Heart right ventricle (tissue), 16 donors: ENCODE results near the gene ZNF221. TPM values are rescaled to one million over a fixed set of nuclear protein-coding genes. Genes with fewer than 3 reads are reported as not detected.

Experiments used
- ATAC-seq, 8 donors: fragments of 200-7000 bp; cut with Tn5 transposase; one replicate each; pipeline ENCODE4 v1.9.1; 2020; ENCODE audit warnings: mild to moderate bottlenecking in 8 of 8, moderate library complexity in 8 of 8, moderate number of reproducible peaks in 1 of 8
- DNase-seq, 2 donors: peaks; one replicate each; pipeline ENCODE4 v3.0.0-alpha.2; 2020
- H3K27ac ChIP-seq, 10 donors: fragments of 200-600 bp; sonication (generic) in 2 of 10; one replicate each; pipeline versions ENCODE4 v1.5.0 to v1.8.0; 2020 to 2022; ENCODE audit warnings: mild to moderate bottlenecking in 3 of 10
- H3K27me3 ChIP-seq, 7 donors: fragments of 200-600 bp; one replicate each; pipeline ENCODE4 v1.8.0; 2021 to 2022; ENCODE audit warnings: mild to moderate bottlenecking in 2 of 7
- H3K36me3 ChIP-seq, 9 donors: fragments of 200-600 bp; sonication (generic) in 1 of 9; one replicate each; pipeline versions ENCODE4 v1.5.0 to v1.8.0; 2020 to 2022; ENCODE audit warnings: mild to moderate bottlenecking in 2 of 9
- H3K4me1 ChIP-seq, 9 donors: fragments of 200-600 bp; sonication (generic) in 1 of 9; one replicate each; pipeline versions ENCODE4 v1.5.0 to v1.8.0; 2020 to 2022; ENCODE audit warnings: mild to moderate bottlenecking in 4 of 9
- H3K4me3 ChIP-seq, 10 donors: fragments of 200-600 bp; sonication (generic) in 2 of 10; one replicate each; pipeline versions ENCODE4 v1.5.0 to v1.8.0; 2020 to 2022; ENCODE audit warnings: mild to moderate bottlenecking in 7 of 10, moderate library complexity in 2 of 10
- H3K9me3 ChIP-seq, 11 donors: fragments of 200-600 bp in 10 of 11; sonication (generic) in 2 of 11; one replicate each; pipeline versions ENCODE4 v1.5.0 to v1.8.0; 2013 to 2022; ENCODE audit warnings: mild to moderate bottlenecking in 2 of 11, control low read depth in 1 of 11, moderate library complexity in 1 of 11
- CTCF ChIP-seq, 9 donors: fragments of 200-600 bp; sonication (generic) in 2 of 9; IDR thresholded peaks; one replicate each; pipeline versions ENCODE4 v1.5.0 to v1.8.0; 2021 to 2022; ENCODE audit warnings: antibody characterized with exemption in 9 of 9, mild to moderate bottlenecking in 5 of 9, moderate library complexity in 1 of 9
- WGBS, 2 donors: extraction: QIAGEN DNeasy Blood & Tissue Kit; methylation state at CpG; one replicate each; pipeline ENCODE4 v1.1.7; 2013; ENCODE audit warnings: inconsistent platforms in 1 of 2; 5-methylcytosine and 5-hydroxymethylcytosine counted together
- intact Hi-C, 10 donors: fragments of 100-400 bp; cut with DNase I; formaldehyde crosslinking; loops; one replicate each; pipeline versions ENCODE4 v1.11.1 to v1.14.2; 2022
- polyA plus RNA-seq, 2 donors: library from polyadenylated mRNA; stranded (reverse); fragments of 200-250 nt; gene quantifications; one replicate each; pipeline ENCODE4 v1.2.3, GENCODE V29; 2013
- total RNA-seq, 10 donors: library from RNA; stranded (reverse); fragmentation: NEBNext Ultra II Directional in 3 of 10; extraction: Animal tissue kit (Norgen Biotek cat#: 25700) in 3 of 10; gene quantifications; one replicate each; pipeline versions ENCODE4 v1.2.1 to v1.2.4, GENCODE V29; 2021 to 2023
- donor health status: Arrhythmogenic right ventricular cardiomyopathy.
- donor health status: ischemic (EF 13 %, LVEDD 7.1; RV severe dilation, severe dysfunction).
- donor health status: healthy with polysubstance abuse.
- donor health status: DM: no; HTN: yes; CAD: no.
- donor health status: DM: no; HTN: no; CAD: no.
- donor health status: ischemic (EF 25% LVEDD 6.9; RV normal size, moderate dysfunction).
- donor health status: ischemic (EF 25% LVEDD 5.7; RV mildly dilated, moderate dysfunction).
- donor health status: healthy.
- donor health status: DM: yes; HTN: yes; CAD: no.
- donor health status: Ischemic cardiomyopathy.
- donor health status: ischemic (EF 35%, LVEDD 5.7; RV mildly dilated, moderate dysfunction).
- donor health status: nonischemic (EF 11% LVEDD 7.7; RV severe dilation, severe dysfunction).
- donor health status: DM: yes; HTN: yes; CAD: no.
- donor health status: PGD.
- donor health status: ischemic (EF 29% LVEDD 5.4; RV normal size, mild dysfunction).
- donor health status: nonischemic (EF 23%, LVEDD 6.1; RV moderate dilation, normal function).

The ZNF221 gene
- total and polyA plus RNA-seq, 12 donors: 1.1 to 6.7 (median 4.9) TPM

- TF ChIP-seq CTCF (IDR thresholded peaks at IDR 0.05): no peak
- Histone ChIP-seq H3K27ac (peak overlapping the region in 9 of 10 donors; percentile 64 to 88 (median 78)), H3K9me3 (peaks cover 0 to 59% (median 4%) of the 10 kb centered on the region in 11 donors), H3K4me3 (peak overlapping the region; percentile 42 to 94 (median 80)), H3K4me1 (peaks cover 0 to 31% (median 17%) of the 10 kb centered on the region in 9 donors), H3K36me3 (peaks cover 0 to 31% (median 19%) of the 10 kb centered on the region in 9 donors), H3K27me3 (no peaks in the 10 kb centered on the region)
- intact Hi-C loops: loop anchor here in 7 of 10 donors (2.0 to 10.0 kb wide), 8 partner anchors 19 to 351 kb away; partner anchors contain the start of genes ZNF222 (in 2 of the 7), ZNF224 (in 2 of the 7), ZNF225 (in 2 of the 7) and ZNF112 (in 1 of the 7)
- 2 to 3% methylated on average over 15 of the region's 15 CpGs for WGBS, 2 donors
- peak; percentile 2 to 51 (median 29) for ATAC-seq
- peak in 1 of 2 donors; percentile 15 for DNase-seq
Measured at GRCh38 chr19:44003461-44004009, 52.5 kb downstream of the ZNF221 start.

GRCh38 chr19:44005973-44006372 is 54.9 kb downstream of the ZNF221 start:
- no peak overlapping the region for H3K4me3 ChIP-seq
- no peak overlapping the region for H3K27ac ChIP-seq
- 92 to 96% methylated on average over 1 of the region's 1 CpG for WGBS, 2 donors
- intact Hi-C loops: loop anchor here in 3 of 10 donors (10.0 kb wide), 3 partner anchors 71 to 349 kb away; partner anchors contain the start of genes ZNF112 (in 1 of the 3), ZNF225 (in 1 of the 3) and ZNF45 (in 1 of the 3)
- H3K9me3 ChIP-seq: peaks cover 0 to 65% (median 23%) of the 10 kb centered on the region in 11 donors
- peaks cover 0 to 31% (median 17%) of the 10 kb centered on the region in 9 donors for H3K4me1 ChIP-seq
- H3K27me3 ChIP-seq: no peaks in the 10 kb centered on the region
- DNase-seq: no peak
- no peak for TF ChIP-seq CTCF (IDR thresholded peaks at IDR 0.05)
- no peak for ATAC-seq
- H3K36me3 ChIP-seq: peaks cover 15 to 55% (median 43%) of the 10 kb centered on the region in 9 donors

GRCh38 chr19:44007473-44007872 is 56.4 kb downstream of the ZNF221 start:
- H3K4me1 ChIP-seq: peaks cover 0 to 25% (median 10%) of the 10 kb centered on the region in 9 donors
- intact Hi-C loops: loop anchor here in 3 of 10 donors (10.0 kb wide), 3 partner anchors 73 to 347 kb away; partner anchors contain the start of genes ZNF112 (in 1 of the 3), ZNF225 (in 1 of the 3) and ZNF45 (in 1 of the 3)
- no peak for ATAC-seq
- 97 to 98% methylated on average over 6 of the region's 6 CpGs for WGBS, 2 donors
- peaks cover 0 to 77% (median 38%) of the 10 kb centered on the region in 11 donors for H3K9me3 ChIP-seq
- no peak for TF ChIP-seq CTCF (IDR thresholded peaks at IDR 0.05)
- no peak overlapping the region for H3K27ac ChIP-seq
- H3K36me3 ChIP-seq: peaks cover 23 to 70% (median 58%) of the 10 kb centered on the region in 9 donors
- H3K4me3 ChIP-seq: no peak overlapping the region
- DNase-seq: no peak
- no peaks in the 10 kb centered on the region for H3K27me3 ChIP-seq

GRCh38 chr19:44010468-44010867 is 59.4 kb downstream of the ZNF221 start:
- WGBS, 2 donors: 95 to 96% methylated on average over 5 of the region's 5 CpGs
- no peaks in the 10 kb centered on the region for H3K27me3 ChIP-seq
- DNase-seq: no peak
- no peak for TF ChIP-seq CTCF (IDR thresholded peaks at IDR 0.05)
- no peak for ATAC-seq
- H3K4me1 ChIP-seq: peaks cover 0 to 8% (median 0%) of the 10 kb centered on the region in 9 donors
- H3K9me3 ChIP-seq: peaks cover 0 to 100% (median 52%) of the 10 kb centered on the region in 11 donors
- intact Hi-C loops: no loop called here
- no peak overlapping the region for H3K4me3 ChIP-seq
- peaks cover 23 to 77% (median 58%) of the 10 kb centered on the region in 9 donors for H3K36me3 ChIP-seq
- no peak overlapping the region for H3K27ac ChIP-seq

Other genes with a start within 250 kb of the ZNF221 start
- gene IRGC, start 235.2 kb upstream of the ZNF221 start, total RNA-seq: not detected
- not detected for gene IRGC, start 235.2 kb upstream of the ZNF221 start, polyA plus RNA-seq
- gene SMG9, start 196.3 kb upstream of the ZNF221 start, total RNA-seq: 10 to 100 TPM in 9 of 10 donors, 1 to 10 TPM in 1; 10.0 to 19.4 (median 13.3) TPM
- 10 to 100 TPM; 20.3 to 30.4 TPM for gene SMG9, start 196.3 kb upstream of the ZNF221 start, polyA plus RNA-seq
- 1 to 10 TPM in 3 of 10 donors, under 1 TPM in 7; 0.34 to 1.6 (median 0.69) TPM for gene KCNN4, start 170.3 kb upstream of the ZNF221 start, total RNA-seq
- 1 to 10 TPM; 1.2 to 1.4 TPM for gene KCNN4, start 170.3 kb upstream of the ZNF221 start, polyA plus RNA-seq
- gene LYPD5, start 148.8 kb upstream of the ZNF221 start, total RNA-seq: 1 to 10 TPM in 5 of 10 donors, under 1 TPM in 5; 0.24 to 5.3 (median 0.90) TPM
- gene LYPD5, start 148.8 kb upstream of the ZNF221 start, polyA plus RNA-seq: 1 to 10 TPM in 1 of 2 donors, under 1 TPM in 1; 0.37 to 1.2 TPM
- gene ZNF283, start 123.9 kb upstream of the ZNF221 start, total RNA-seq: 10 to 100 TPM in 9 of 10 donors, 1 to 10 TPM in 1; 7.5 to 16.9 (median 12.1) TPM
- 1 to 10 TPM; 1.7 to 6.7 TPM for gene ZNF283, start 123.9 kb upstream of the ZNF221 start, polyA plus RNA-seq
- 10 to 100 TPM in 3 of 10 donors, 1 to 10 TPM in 7; 4.6 to 11.9 (median 7.2) TPM for gene ZNF404, start 67.3 kb upstream of the ZNF221 start, total RNA-seq
- gene ZNF404, start 67.3 kb upstream of the ZNF221 start, polyA plus RNA-seq: 10 to 100 TPM in 1 of 2 donors, 1 to 10 TPM in 1; 4.6 to 68.7 TPM
- 10 to 100 TPM in 1 of 10 donors, 1 to 10 TPM in 9; 7.0 to 10.7 (median 8.0) TPM for gene ZNF45, start 15.9 kb upstream of the ZNF221 start, total RNA-seq
- gene ZNF45, start 15.9 kb upstream of the ZNF221 start, polyA plus RNA-seq: 1 to 10 TPM; 2.9 to 4.7 TPM
- gene ZNF155, start 33.0 kb downstream of the ZNF221 start, total RNA-seq: 1 to 10 TPM; 1.5 to 7.8 (median 6.9) TPM
- gene ZNF155, start 33.0 kb downstream of the ZNF221 start, polyA plus RNA-seq: 1 to 10 TPM; 4.3 to 9.1 TPM
- 1 to 10 TPM; 1.6 to 4.3 (median 3.4) TPM for gene ZNF230, start 51.7 kb downstream of the ZNF221 start, total RNA-seq
- 1 to 10 TPM; 1.4 to 2.3 TPM for gene ZNF230, start 51.7 kb downstream of the ZNF221 start, polyA plus RNA-seq
- gene ZNF222, start 74.2 kb downstream of the ZNF221 start, total RNA-seq: 1 to 10 TPM; 2.1 to 5.1 (median 3.6) TPM
- gene ZNF222, start 74.2 kb downstream of the ZNF221 start, polyA plus RNA-seq: 1 to 10 TPM; 4.2 to 5.8 TPM
- gene ZNF223, start 100.8 kb downstream of the ZNF221 start, total RNA-seq: 1 to 10 TPM; 2.3 to 5.4 (median 3.2) TPM
- 1 to 10 TPM; 2.8 to 4.8 TPM for gene ZNF223, start 100.8 kb downstream of the ZNF221 start, polyA plus RNA-seq
- 1 to 10 TPM; 1.2 to 2.6 (median 1.8) TPM for gene ZNF284, start 120.9 kb downstream of the ZNF221 start, total RNA-seq
- 1 to 10 TPM in 1 of 2 donors, under 1 TPM in 1; 0.65 to 1.8 TPM for gene ZNF284, start 120.9 kb downstream of the ZNF221 start, polyA plus RNA-seq
- 10 to 100 TPM in 8 of 10 donors, 1 to 10 TPM in 2; 8.1 to 16.0 (median 13.3) TPM for gene ZNF224, start 143.1 kb downstream of the ZNF221 start, total RNA-seq
- gene ZNF224, start 143.1 kb downstream of the ZNF221 start, polyA plus RNA-seq: 10 to 100 TPM in 1 of 2 donors, 1 to 10 TPM in 1; 5.1 to 27.8 TPM
- gene ZNF225, start 162.2 kb downstream of the ZNF221 start, total RNA-seq: 1 to 10 TPM; 2.3 to 5.0 (median 3.2) TPM
- 1 to 10 TPM; 1.2 to 2.0 TPM for gene ZNF225, start 162.2 kb downstream of the ZNF221 start, polyA plus RNA-seq
- gene ZNF234, start 190.3 kb downstream of the ZNF221 start, total RNA-seq: 10 to 100 TPM in 3 of 10 donors, 1 to 10 TPM in 7; 8.0 to 13.4 (median 9.0) TPM
- 1 to 10 TPM; 2.2 to 6.4 TPM for gene ZNF234, start 190.3 kb downstream of the ZNF221 start, polyA plus RNA-seq
- 10 to 100 TPM; 17.0 to 30.6 (median 22.6) TPM for gene ZNF226, start 213.9 kb downstream of the ZNF221 start, total RNA-seq
- 10 to 100 TPM; 14.6 to 15.8 TPM for gene ZNF226, start 213.9 kb downstream of the ZNF221 start, polyA plus RNA-seq